Measurements from ENCODE around the gene PPP1R36. TPM values are rescaled to one million over a fixed set of nuclear protein-coding genes. Genes with fewer than 3 reads are reported as not detected.
A peak's percentile ranks its signal among the peaks of the same experiment; 100 is the strongest.

PPP1R36 gene
- total RNA-seq, 1 experiment from 2014 or later, result 0.50 TPM

- no peak overlapping the region for H2BK20ac ChIP-seq (ENCODE audit: low read depth, low read length, poor library complexity, severe bottlenecking)
- no peak overlapping the region for H2BK5ac ChIP-seq (ENCODE audit: insufficient read length, low read length)
- H2BK12ac ChIP-seq (ENCODE audit: insufficient read length, low read depth, low read length), result no peak overlapping the region
- Mint-ChIP-seq H3K4me1 (peaks cover 14 to 19% of the 10 kb centered on the region in 2 experiments), H3K9me3 (no peaks in the 10 kb centered on the region), H3K27ac (no peak overlapping the region), H3K4me3 (peak overlapping the region; percentile 6 to 74; a peak in 3 of 5 replicates), H3K27me3 (ENCODE audit: low read depth) (peaks cover 15% of the 10 kb centered on the region), H3K36me3 (ENCODE audit: insufficient read depth in 1 of 3, low read depth in 3 of 3) (no peaks in the 10 kb centered on the region)
- H3K56ac ChIP-seq (ENCODE audit: insufficient read length, low read depth, low read length), result no peak overlapping the region
- no peak overlapping the region for H2AK5ac ChIP-seq (ENCODE audit: insufficient read length, low read length)
- no peaks in the 10 kb centered on the region for H4K20me1 ChIP-seq (ENCODE audit: control insufficient read depth, insufficient read depth, insufficient read length)
- no peaks in the 10 kb centered on the region for H3K9me3 ChIP-seq (ENCODE audit: control insufficient read depth, low read depth, low read length)
- H3K27ac ChIP-seq (ENCODE audit: insufficient read length, low read depth, low read length), result no peak overlapping the region
- no CpG with 5 or more reads among the region's 7 CpGs for WGBS (ENCODE audit: extremely low coverage, insufficient read length, low lambda C conversion rate)
- no peak overlapping the region for H3K14ac ChIP-seq (ENCODE audit: insufficient read depth, low read length)
- no peak overlapping the region for H3K4ac ChIP-seq (ENCODE audit: low read depth, low read length)
- H3T11ph ChIP-seq (ENCODE audit: low read length), result no peak overlapping the region
- H2BK15ac ChIP-seq (ENCODE audit: low read depth, low read length), result no peak overlapping the region
- no peak overlapping the region for H3K18ac ChIP-seq (ENCODE audit: insufficient read length, low read depth, low read length)
- H3K9ac ChIP-seq (ENCODE audit: extremely low read depth, insufficient read length, low read length), result no peak overlapping the region
- no peaks in the 10 kb centered on the region for H3K79me1 ChIP-seq (ENCODE audit: insufficient read depth, low read depth, low read length, poor library complexity, severe bottlenecking)
- peak overlapping the region; percentile 43 for H3K4me2 ChIP-seq (ENCODE audit: insufficient read depth, insufficient read length, low read length)
- H3K4me1 ChIP-seq (ENCODE audit: insufficient read depth, low read length), result no peaks in the 10 kb centered on the region
- TF ChIP-seq, protein P1, sequence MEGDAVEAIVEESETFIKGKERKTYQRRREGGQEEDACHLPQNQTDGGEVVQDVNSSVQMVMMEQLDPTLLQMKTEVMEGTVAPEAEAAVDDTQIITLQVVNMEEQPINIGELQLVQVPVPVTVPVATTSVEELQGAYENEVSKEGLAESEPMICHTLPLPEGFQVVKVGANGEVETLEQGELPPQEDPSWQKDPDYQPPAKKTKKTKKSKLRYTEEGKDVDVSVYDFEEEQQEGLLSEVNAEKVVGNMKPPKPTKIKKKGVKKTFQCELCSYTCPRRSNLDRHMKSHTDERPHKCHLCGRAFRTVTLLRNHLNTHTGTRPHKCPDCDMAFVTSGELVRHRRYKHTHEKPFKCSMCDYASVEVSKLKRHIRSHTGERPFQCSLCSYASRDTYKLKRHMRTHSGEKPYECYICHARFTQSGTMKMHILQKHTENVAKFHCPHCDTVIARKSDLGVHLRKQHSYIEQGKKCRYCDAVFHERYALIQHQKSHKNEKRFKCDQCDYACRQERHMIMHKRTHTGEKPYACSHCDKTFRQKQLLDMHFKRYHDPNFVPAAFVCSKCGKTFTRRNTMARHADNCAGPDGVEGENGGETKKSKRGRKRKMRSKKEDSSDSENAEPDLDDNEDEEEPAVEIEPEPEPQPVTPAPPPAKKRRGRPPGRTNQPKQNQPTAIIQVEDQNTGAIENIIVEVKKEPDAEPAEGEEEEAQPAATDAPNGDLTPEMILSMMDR (conservative IDR thresholded peaks at IDR 0.05), result no peak
- H3K23ac ChIP-seq (ENCODE audit: insufficient read length, low read depth, low read length), result no peak overlapping the region
- no peak overlapping the region for H4K8ac ChIP-seq (replicated peaks; ENCODE audit: insufficient read length, low read depth, low read length)
- no peak overlapping the region for H4K91ac ChIP-seq (ENCODE audit: insufficient read length, low read depth, low read length)
- no peaks in the 10 kb centered on the region for H3K79me2 ChIP-seq (ENCODE audit: insufficient read depth, low read length)
- H4K5ac ChIP-seq (ENCODE audit: insufficient read length, low read depth, low read length), result no peak overlapping the region
- no peak overlapping the region for H2BK120ac ChIP-seq (ENCODE audit: low read depth, low read length, poor library complexity, severe bottlenecking)
- H3K23me2 ChIP-seq (ENCODE audit: insufficient read length, low read depth, low read length, poor library complexity, severe bottlenecking), result peaks cover 2% of the 10 kb centered on the region
- no peaks in the 10 kb centered on the region; the same call in 1 of the 2 replicates for H3K27me3 ChIP-seq (ENCODE audit: insufficient read depth, low read length)
- H2AFZ ChIP-seq (ENCODE audit: low read length), result no peak overlapping the region
- no peak for DNase-seq
Measured at GRCh38 chr14:64550621-64551333, 1.0 kb downstream of the PPP1R36 start.

Measured in H9 (cell line).